ENCODE measurements around the gene LRRC73.
A peak's percentile ranks its signal among the peaks of the same experiment; 100 is the strongest.
"Not testable (repeated sequence)": the region's sequence is repeated elsewhere in the genome, so short reads cannot be mapped to it uniquely, and the experiment has no call there.

Gene LRRC73, protein sequence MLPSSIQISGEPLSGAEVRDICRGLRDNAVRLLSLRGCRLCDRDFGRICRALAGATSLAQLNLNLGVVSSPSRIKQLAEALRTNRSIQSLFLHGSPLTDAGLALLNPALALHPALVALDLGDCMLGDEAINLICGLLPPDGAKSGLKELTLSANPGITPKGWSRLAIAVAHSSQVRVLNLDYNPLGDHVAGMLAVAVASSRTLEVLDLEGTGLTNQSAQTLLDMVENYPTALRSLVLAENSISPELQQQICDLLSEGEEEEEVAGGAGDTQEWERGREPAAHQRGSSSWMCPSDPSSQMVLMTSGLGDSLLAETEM

DNA sequence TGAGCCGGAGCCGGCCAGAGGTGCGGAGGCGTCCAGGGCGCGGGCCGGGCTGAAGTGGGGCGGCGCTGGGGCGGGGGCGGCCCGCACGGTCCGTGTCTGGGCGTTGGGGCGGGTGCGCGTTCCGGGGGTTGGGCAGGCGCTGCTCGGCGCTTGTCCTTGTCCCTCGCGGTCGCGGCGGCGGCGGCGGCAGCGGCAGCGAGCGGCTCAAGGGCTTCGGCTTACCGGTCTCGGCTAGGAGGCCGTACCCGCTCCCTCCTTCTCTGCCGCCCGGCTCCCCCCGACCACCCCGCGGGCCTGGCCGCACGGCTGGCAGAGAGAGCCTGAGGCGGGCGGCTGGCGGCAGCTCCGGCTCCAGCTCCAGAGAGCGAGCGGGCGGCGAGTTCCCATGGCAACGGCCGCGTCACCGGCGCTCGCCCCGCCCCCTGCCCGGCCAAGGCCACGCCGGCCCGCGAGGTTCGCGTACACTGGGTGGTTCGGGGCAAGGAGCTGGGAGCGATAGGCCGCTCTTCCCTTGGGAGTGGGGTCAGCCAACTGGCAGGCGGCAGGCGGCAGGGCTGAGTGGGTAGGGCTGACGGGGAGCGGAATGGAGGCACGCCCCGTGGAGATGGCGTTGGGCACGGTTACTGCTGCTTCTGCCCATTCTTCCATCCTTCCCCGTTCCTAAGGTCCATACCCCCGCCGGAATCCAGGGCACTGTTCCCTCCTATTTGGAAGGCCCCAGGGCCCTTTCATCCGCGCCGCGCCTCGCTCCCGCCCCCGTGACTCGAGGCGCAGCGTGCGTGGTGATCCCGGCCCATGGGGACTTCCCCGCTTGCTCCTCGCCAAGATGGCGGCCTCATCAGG, at the start of gene LRRC73:
LRRC73 (minus strand) TSS at position 363 of the 843 bp plus-strand sequence. CDS start 561 bp downstream, outside the sequence.
- DNase-seq = peak; percentile 75

DNA sequence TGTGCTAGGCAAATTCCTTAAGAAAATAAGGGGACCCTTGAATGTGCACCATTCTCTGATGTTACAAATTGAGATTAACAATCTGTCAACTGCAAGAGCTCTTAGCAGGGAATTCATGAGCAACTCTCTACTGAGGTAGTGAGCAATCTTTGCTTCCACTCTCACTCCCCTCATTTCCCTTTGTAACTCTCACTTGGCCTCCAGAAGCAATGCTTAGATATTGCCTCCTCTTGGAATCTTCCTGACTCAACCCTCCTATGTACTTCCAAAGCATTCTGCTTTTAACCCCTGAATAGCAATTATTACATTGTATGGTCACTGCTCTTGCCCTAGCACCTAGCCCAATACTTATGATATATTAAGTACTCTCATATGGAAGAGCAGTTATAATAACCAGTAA, 49.2 kb upstream of the LRRC73 start:
- DNase-seq = no peak

DNA sequence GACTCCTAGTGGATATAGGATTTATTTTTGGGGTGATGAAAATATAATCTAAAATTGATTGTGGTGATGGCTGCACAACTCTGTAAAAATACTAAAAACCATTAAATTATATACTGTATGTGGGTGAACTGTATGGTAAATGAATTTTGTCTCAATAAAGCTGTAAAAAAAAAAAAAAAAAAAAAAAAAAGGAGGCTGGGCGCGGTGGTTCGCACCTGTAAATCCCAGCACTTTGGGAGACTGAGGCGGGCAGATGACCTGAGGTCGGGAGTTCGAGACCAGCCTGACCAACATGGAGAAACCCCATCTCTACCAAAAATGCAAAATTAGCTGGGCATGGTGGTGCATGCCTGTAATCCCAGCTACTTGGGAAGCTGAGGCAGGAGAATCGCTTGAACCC, 47.5 kb upstream of the LRRC73 start:
- not testable (repeated sequence) for DNase-seq

DNA sequence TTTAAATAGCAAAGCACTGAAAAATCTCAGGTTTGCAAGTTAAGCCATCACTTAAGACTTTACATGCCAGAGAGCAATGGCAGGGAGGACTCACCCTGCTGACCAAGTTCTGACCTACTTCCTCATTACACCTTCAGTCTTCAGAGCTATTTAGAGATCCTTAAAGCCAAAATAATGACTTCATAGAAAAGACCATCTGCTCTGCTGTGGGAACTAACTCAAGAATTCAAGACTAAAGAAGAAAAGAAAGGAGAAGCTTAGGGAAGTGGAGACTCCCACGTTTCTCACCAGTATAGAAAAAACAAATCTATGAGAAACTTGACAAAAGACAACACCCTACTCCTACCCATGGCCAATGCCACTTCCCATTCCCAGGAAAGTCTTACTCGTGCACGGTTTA, 37.1 kb upstream of the LRRC73 start:
- DNase-seq = no peak

DNA sequence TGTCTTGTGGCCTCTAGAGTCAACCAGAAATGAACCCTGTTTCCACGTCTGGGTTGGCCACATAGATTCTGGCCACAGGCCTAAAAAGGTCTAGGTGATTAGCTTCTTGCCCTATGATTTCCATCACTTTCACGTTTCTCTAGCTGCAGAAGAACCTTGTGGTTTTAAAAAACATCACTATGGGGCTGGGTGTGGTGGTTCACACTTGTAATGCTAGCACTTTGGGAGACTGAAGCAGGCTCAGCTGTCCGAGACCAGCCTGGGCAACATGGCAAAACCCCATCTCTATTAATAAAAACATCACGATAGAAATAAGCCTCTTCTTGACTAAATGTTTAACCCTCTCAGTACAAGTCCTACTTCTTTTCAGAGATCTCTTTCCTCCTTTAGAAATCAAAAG, 34.3 kb upstream of the LRRC73 start:
- DNase-seq = no peak

DNA sequence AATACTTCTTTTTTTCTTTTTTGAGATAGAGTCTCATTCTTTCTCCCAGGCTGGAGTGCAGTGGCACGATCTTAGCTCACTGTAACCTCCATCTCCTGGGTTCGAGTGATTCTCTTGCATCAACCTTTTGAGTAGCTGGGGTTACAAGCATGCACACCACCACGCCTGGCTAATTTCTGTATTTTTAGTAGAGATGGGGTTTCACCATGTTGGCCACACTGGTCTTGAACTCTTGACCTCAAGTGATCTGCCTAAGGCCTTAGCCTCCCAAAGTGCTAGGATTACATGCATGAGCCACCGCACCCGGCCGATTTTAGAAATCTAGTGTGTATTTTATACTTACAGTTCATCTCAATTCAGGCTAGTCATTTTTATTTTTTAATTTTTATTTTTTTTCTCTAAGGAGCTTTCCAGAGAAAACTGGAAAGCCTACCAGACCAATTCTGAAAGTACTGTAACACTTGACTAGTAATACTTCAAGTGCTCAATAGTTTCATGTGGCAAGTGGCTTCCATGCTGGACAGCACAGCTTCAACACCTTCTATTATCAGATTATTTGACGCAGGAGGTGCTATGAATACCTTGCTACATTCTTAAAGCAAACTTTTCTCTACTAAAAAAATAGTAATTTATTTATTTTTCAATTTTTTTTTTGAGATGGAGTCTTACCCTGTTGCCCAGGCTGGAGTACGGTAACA, 31.8 kb upstream of the LRRC73 start:
- no peak for DNase-seq

DNA sequence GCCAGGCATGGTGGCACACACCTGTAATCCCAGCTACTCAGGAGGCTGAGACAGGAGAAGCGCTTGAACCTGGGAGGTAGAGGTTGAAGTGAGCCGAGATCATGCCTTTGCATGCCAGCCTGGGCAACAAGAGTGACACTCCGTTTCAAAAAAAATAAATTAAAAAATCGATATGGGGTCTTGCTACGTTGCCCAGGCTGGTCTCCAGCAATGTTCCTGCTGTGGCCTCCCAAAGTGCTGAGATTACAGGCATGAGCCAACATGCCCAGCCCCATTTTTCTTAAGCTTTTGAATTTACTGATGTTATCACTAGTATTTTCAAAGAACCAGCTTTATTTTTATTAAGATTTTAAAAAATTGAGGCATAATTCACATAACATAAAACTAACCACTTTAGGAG, 30.4 kb upstream of the LRRC73 start:
- no peak for DNase-seq

DNA sequence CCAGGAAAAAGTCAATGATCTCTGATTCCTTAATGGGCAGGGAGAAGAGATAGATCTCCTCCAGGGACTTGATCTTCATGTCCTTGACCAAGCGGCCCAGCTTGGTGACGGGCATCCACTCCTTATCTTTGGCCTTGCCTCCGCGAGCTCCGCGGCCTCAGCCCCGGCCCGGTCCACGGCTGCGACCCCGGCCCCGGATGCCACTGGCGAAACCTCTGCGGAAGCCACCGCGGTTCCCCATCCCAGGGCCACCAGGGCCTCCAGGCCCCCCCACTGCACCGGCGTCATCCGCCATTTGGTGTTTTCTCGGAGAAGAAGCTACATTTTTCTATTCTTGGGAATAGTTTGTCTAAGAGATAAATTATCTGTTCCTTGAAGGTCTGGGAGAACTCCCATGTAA, 29.3 kb upstream of the LRRC73 start:
- DNase-seq = not testable (repeated sequence)

DNA sequence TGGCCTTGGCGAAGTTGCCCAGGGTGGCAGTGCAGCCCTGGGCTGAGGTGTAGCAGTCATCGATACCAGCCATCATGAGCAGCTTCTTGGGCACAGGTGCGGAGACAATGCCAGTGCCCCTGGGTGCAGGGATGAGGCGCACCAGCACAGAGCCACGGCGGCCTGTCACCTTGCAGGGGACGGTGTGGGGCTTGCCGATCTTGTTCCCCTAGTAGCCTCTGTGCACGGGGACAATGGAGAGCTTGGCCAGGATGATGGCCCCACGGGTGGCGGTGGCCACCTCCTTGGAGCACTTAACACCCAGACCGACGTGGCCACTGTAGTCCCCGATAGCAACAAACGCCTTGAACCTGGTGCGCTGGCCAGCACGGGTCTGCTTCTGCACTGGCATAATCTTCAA, 28.8 kb upstream of the LRRC73 start:
- DNase-seq = not testable (repeated sequence)

DNA sequence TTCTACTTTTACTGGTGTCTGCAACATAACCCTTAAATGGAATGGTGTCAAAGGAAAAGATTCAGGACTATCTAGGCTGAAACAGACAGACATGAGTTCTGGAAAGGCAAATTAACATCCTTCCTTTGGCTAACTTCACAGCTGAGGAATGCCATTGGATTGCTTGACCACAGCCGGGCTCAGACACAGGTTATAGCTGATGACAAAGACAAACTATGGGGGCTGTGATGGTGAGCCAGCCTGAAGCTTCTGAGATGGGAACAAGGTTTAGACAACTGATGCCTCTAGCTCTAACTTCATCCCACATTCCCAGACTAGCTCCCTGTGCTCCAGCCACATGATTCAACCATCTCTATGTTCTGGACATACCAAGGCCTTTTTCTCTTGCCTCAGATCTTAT, 22.1 kb upstream of the LRRC73 start:
- no peak for DNase-seq

DNA sequence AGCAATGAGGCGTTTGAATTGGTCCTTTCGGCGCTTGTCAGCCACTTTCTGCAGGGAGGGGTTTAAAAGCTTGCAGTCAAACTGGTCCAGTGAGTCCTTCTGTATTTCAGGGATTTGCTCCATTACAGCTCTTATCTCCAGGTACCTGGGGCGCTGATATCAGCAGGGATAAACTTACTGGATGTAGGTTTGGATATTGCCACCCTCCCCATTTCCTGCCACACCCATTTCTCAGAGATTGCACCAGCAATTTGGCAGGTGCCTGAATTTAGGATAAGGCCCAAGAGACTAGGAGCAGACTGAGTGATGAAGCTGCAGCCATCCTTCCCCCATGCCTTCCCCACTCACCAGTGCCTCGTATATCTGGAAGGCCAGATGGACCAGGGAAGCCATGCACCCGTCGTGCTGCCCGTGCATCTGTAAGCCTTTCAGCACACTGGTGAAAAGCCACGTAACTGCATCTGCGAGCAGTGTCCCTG, 14.4 kb upstream of the LRRC73 start:
- no peak for DNase-seq

DNA sequence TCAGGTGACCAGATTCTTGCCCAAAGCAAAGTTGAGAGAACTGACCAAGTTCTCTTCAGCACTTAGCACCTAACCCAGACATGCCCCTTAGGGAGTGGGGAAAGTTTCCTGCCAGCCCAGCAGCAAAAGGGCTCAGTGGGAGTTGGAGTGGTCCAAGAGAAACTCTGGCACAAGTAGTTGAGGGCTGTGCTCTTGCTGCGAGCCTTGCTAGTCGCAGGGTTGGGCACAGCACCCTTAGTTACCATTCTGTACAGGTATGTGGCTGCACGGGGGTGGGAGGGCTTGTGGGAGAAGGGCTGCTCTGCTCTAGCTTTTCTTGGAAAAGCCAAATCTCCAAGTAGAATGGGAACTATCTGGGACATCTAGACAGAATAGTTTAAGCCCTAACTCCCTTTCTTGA, 13.1 kb upstream of the LRRC73 start:
- no peak for DNase-seq

DNA sequence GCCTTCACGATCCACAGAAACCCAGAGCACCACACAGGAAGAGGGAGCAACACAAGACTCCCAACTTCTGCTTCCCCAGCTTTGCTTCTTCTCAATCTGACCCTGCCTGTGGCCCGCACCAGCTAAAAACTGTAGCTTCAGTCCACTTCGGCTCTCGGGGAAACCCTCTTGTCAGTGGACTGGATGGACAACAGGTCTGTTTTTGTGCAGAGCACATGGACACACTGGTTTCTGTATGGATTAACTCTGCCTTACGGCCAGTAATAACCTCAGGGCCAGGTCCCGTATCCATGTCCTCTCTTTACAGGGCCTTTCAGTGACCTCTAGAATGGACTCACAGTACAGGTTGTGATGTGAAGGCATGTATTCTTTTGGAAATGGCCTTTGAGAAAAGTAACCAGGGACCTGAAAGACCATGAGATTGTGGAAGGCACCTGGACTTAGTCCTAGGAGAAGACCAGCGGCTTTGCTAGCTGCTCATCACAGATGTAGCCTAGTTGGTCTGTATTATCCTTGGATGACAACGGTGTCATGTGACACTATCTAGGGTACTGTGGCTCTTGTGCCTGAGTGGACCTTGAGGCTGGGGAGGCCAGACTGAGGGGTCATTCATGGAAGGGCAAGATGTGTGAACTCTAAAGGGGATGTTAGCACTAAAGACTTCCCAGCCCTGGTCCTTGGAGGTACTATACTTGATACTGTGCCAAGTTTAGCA, 12.6 kb upstream of the LRRC73 start:
- no peak for DNase-seq

DNA sequence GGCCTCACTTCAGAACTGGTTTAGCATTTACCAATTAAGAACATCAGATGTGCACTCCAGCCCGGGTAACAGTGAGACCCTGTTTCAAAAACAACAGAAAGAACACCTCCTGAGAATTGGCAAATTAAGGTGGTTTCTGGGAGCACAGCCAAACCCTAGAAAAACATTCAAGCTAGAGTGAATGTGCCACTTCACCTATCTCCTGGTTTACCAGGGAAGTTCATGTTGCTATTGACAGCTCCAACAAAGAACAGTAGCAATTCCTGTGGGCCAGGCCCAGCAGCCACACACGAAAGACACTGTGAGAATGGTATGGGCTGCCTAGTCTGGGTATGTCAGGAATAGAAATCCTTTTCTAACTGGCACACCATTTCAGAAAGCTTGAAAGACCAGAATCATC, 11.7 kb upstream of the LRRC73 start:
- no peak for DNase-seq

DNA sequence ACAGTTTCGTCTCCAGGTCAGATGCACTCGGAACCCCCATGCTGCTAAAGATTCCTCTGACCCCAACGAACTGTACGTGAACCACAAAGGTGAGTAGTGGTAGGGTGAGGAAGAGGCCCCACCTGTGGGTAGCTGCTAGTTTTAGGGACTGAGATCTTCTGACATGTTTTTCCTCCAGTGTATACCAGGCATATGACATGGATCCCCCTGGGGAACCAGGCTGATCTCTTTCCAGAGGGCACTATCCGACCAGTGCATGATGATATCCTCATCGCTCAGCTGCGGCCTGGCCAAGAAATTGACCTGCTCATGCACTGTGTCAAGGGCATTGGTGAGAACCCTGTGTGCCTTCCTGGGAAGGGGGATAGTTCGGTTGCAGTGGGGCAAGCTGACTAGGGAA, 10.0 kb upstream of the LRRC73 start:
- no peak for DNase-seq

DNA sequence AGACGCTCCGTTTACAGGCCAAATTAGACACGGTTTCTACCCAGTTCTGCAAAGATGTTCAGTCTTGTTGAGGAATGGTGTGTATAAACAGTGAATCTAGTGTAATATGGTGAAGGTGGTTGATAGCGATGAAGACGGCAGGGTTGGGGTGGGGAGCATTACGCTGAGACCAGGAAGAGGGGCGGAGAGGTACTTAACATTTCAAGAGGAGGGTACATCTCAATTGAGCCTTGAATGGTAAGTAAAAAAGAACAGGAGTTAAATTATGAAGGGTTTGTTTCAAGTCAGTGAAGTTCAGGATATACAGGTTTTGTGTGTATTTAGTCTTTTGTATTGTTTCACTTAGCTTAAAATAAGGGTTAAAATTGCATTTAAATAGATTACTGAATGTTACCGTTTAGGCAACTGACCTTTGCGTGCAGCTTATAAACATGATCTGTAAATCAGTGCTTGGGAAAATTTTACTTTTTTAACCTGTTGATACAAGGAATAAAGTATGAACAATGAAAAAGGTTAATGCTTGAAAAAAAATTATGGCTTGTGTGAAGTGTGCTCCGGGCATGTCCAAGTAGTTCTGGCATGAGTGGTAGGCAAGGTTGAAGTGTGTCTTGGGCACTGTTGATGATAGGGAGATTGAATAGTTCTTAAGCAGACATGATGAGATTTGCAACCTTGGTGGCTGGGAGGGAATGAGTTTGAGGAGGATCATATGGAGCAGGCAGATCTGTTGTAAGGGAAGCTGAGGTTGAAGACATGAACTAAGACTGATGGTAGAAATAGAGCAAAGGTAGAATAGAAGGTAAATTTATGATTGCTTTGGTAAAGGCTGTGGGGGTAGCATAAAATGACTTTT, 7.6 kb upstream of the LRRC73 start:
- DNase-seq = no peak

DNA sequence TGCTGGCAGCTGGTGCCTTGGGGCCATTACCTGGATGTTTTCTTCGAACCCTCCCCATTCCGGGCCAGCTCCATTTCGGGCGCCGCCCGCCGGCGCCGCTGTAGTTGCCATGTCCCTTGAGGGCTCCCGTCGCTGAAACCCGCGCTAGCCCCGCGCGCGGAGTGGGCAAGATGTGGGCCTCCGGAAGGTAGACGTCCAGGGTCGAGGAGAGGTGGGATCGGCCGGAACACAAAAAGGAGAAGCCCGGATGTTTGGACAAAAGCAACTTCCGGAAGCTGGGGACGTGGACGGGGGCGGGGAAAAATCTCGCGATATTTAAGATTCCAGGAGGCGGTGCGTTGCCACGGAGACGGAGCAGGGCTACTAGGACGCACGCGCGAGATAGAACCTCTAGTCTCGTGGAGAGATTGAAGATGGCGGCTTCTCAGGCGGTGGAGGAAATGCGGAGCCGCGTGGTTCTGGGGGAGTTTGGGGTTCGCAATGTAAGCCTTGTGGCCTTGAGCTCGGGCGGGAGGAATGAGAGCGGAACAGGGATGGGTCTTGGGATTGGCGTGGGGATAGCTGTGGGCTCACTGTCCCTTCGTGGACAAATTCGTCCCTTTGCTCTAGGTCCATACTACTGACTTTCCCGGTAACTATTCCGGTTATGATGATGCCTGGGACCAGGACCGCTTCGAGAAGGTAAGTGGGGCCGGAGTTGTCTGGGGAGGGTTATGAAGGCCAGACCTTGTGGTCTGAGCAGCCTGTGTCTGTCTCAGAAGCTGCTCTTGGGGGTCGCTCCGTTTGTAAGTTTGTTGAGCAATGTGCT, 6.8 kb upstream of the LRRC73 start, which contains the start of the genes POLR1C and YIPF3:
POLR1C (plus strand) TSS at position 393 of the 808 bp plus-strand sequence; CDS start at position 414, 21 bp downstream.
YIPF3 (minus strand) TSS at position 230 of the 808 bp plus-strand sequence; CDS start at position 111, 119 bp downstream.
- DNase-seq = peak; percentile 87

DNA sequence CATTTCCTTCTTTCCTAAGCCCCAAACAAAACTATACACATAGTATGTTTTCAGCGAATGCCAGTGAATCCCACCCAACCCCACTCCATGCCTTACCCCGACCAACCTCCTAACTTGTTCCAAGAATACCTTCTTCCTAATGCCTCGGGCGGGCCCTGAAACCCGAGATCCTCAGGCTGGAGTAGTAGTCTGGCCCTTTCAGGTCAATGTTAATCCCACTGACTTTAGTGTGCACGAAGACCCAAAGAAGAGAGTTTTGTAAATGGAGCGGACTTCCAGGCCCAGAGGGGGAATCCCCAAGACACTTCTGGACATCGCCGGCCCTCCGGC, 6.2 kb upstream of the LRRC73 start:
- no peak for DNase-seq

DNA sequence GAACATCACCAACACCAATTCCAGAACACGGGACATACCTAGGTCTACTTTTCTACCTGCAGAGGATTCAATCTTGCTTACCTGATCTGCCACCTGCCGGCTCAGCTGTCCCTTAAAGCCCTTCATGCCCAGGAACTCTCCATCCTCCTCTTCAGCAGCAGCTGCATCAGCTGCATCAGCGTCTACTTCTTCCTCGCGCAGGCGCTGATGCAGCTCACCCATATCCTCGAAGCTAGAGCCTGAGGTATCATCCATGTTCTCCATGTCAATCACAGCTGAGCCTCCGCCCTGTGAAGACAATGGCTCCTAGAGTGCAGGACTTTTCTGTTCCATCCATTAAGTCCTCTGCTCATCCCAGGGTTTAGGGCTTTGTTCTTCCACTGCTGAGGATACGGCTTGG, 5.7 kb upstream of the LRRC73 start:
- no peak for DNase-seq

DNA sequence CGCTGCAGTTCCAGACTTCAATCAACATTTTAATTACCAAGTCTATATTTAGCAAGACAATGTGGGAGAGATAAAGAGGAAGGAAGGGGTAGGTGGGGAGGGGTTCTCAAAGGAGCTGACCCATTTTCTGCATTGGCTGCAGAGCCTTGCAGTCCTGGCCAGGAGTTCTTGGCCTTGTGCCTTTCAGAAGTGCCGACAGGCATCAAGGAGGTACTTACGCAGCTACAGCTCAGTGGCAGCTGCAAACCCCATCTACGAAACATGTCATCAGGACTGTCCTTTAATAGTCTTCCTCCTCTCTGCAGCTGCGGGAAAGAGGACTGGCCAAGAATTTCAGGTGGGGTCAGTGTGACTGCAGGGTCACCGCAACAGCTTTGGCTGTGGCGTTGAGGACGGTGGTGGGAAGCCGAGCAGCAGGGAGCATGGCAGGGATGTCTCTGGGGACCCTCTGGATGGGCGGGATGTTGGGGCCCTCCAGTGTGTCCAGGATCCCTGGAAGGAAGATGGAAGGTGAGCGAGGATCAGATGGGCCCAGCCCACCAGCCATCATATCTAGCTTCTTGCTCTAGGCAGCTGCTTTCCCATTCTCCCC, 1.8 kb upstream of the LRRC73 start:
- no peak for DNase-seq

DNA sequence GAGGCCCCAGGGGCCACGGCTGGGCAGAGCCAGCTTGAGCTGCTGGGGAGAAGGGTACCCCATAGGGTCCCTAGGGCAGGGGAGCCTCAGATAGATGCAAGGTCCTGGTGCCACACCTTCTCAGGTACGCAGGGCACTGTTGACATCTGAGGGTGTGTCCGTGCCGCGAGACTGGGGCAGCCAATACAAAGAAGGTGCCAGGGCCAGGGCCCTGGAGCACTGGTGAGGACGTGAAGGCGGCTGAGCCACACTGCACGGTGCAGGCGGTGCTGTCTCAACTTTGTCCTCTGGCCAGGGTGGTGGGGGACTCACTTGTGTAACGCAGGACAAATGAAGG, 649 bp upstream of the LRRC73 start:
- no peak for DNase-seq

Measured in 8988T (cell line).